HG03066 (cell line): ENCODE data around the gene ATP5F1D.

Experiments
- ATAC-seq: cut with Tn5 transposase; IDR thresholded peaks from one replicate; pipeline ENCODE4 v1.9.1; 2021; ENCODE audit warnings: low read depth; ENCODE audit not compliant: unreplicated experiment

Gene ATP5F1D

DNA sequence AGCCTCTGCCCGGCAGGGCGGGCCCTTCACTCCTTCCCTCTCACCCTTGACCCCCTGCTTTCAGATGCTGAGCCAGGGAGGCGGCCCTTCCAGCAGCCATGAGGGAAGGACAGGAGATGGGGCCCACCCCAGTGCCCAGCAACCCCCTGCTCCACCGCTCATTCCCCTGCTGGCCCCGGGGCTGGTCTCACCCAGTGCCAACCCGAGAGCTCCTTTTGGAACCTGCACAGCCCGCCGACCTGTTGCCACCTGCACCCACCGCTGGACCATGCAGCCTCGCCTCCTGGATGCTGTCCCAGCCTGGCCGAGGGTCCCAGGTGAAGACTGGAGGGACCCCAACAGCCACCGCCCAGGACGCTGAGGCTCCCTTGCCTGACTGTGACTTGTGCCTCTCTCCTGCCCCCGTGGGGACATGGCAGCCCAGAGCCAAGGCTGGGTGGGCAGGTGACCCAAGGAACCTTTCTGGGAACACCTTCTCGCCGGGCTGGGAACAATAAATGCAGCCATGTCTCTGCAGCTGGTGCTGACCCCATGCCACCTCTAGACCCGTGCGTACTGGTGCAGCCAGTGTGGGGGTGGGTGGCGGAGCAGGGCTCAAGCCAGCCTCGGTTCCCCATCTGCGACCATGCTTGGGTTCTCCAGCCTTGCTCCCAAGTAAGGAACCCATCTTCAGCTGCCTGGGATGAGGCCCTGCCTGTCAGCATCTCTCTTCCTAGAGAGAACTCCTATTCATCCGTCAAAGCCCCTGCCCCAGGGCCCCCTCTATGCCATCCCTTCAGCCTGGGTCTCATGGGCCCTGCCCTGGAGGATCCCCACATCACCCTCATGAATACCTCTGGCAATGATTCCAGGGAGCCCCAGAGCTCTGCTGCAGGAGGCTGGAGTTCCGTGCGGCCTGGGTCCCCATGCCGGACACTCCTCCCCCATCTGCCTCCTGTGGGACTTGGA, 37.4 kb downstream of the ATP5F1D start:
- no peak for ATAC-seq

DNA sequence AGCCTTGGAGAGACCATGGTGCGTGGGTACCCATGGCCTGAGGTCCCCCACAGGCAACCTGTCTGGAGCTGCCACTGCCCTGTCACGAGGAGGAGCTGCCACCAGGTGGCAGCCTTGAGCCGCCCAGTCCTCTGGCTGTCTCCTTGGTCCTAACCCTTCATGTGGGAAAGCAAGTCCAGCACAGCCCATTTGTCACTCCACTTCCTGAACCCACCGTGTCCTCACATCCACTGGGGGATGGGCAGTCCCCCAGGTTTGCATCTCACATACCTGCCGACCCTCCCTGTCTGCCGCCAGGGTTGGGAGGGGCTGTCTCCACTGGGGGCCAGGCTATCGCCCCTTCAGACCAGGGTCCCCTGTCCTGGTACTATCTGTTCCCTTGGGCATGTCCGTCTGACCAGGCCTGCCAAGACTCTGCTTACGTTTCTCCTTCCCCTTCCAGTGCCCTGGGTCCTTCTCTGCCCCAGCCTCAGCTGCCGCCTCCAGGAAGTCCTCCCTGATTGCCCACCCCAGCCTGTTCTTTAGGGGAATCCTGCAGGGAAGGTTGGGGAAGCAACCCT, 38.3 kb downstream of the ATP5F1D start:
- ATAC-seq, result no peak

DNA sequence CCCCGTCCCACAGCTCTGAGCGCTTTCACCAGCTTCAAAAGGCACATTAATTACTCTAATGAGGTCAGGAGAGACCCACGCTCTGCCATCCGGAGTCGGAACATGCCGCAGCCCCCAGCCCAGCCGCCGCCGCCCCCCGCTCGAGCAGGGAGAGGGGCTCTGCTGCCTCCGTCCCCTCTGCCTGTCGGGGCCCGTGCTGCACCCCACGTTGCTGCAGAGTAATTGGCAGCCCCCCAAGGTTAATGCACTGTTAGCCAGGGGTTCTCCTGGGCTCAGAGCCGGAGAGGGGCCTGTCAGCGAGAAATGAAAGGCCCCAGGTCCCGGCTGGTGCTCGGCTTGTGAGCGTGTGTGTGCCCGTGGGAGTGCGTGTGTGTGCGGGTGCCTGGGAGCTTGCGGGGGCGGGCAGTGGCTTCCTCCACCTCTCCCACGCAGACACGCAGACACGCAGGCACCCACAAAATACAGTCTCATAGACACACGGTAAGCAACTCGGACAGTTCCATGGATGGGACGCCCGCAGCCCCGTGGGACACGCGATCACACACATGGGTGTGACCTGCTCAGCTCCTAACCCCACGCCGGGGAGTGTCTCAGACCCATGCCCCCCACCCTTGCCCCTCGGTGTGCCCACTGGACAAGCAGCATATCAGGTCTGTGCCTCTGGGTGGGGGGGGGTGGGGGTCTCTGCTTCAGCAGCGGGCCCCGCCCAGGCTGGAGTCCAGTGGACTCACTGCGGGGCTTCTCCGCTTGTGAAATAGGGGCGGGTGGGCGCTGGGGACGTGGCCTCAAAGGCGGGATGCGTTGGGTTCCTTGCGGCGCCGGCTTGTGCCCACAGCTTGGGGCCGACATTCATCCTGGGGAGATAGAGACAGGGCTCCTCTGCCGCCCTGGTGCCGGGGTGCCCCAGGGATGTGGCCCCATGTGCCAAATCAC, 39.4 kb downstream of the ATP5F1D start:
- ATAC-seq, result no peak

- no peak for ATAC-seq
Observed at GRCh38 chr19:1281569-1282287, 40.2 kb downstream of the ATP5F1D start.

DNA sequence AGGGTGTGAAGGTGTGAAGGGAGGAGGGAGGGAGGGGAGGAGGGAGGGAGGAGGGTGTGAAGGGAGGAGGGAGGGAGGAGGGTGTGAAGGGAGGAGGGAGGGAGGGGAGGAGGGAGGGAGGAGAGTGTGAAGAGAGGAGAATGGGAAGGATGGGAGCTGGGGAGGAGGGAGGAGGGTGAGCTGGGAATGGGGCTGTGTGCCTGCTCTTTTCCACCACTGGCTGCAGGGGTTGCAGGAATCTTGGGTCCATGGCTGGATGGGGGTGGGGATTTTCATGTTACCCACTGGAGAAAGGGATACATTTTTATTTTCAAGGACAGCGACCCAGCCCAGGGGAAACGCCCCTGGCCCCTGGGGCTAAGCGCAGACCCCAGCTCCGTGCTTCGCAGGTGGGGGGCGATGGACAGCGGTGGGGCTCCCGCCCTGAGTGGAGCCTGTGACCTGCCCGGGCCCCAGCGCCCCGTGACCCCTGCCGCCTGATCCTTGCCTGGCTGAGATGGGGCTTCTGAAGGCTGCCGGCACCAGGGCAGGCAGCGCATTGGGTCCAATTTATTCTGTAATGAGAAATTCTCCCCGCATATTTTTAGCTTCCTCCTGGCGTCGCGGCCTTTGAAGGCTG, 41.1 kb downstream of the ATP5F1D start:
- ATAC-seq, result no peak

GRCh38 chr19:1283207-1283916, 41.8 kb downstream of the ATP5F1D start:
- ATAC-seq, result no peak

DNA sequence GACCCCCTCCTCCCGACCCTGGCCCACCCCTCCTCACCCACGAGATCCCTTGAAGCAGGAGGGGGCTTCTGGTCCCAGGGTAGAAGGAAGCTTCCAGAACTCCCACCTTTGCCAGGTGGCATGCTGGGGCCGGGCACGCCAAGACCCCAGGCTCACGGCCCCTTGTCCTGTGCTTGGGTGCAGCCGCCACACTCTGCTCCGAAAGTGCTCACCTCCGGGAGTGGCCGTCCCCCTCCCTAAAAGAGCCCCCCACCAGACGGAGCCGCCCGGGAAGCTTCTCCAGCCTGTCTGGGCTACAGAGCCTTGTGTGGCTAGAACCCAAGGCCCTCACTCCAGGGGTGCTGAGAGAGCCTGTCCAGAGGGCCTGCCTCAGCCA, 42.4 kb downstream of the ATP5F1D start:
- ATAC-seq, result no peak

GRCh38 chr19:1284293-1284978, 42.9 kb downstream of the ATP5F1D start:
- no peak for ATAC-seq

GRCh38 chr19:1284979-1285736, 43.6 kb downstream of the ATP5F1D start:
- ATAC-seq, result no peak

GRCh38 chr19:1285737-1286360, 44.3 kb downstream of the ATP5F1D start, which contains the start of gene EFNA2:
Gene EFNA2 (plus strand): TSS chr19:1285873. CDS start chr19:1286169, 296 bp downstream.
- ATAC-seq, result no peak

DNA sequence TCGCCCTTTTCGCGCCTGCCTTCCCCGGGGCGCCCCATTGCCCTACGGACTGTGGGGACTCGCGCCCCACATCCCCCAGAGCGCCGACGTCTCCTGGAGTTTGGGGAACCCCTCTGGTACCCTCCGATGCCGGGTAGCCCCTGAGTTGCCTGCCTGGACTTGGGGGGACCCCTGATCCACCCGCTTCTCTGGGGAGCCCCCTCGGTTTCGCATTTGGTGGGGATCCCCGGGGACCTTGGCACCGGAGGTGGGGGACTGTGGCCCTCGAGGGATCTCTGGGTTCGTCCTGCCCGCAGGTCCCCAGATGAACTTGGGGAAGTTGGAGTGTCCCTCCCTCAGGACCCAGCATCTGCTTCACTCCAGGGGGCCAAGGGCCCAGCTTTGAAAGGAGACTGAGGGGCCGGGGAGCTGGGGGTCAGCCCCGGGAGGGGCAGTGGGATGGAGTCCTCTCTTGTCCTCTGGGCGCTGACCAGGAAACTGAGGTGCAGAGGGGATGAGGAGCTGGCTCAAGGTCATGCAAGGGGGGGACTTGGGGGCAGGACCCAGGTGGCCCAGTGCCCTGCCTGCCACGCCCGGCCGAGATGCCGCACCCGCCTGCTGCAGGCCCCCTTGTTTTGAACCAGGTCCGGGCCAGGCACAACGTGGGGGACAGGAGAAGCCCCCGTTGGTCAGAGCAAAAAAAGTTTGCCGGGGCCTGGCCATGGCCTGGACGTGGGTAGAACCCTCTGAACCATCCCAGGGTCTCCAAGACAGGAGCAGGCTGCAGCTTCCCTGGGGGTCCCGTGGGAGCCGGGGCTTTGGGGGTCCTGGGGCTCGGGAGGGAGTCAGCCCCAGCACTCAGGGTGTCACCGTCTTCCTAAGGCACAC, 45.2 kb downstream of the ATP5F1D start:
- no peak for ATAC-seq

- ATAC-seq, result no peak
Observed at GRCh38 chr19:1287354-1288225, 46.0 kb downstream of the ATP5F1D start.

- ATAC-seq, result no peak
Observed at GRCh38 chr19:1288226-1288612, 46.7 kb downstream of the ATP5F1D start.

- no peak for ATAC-seq
Observed at GRCh38 chr19:1288833-1289685, 47.5 kb downstream of the ATP5F1D start.

GRCh38 chr19:1289686-1290025, 48.1 kb downstream of the ATP5F1D start:
- no peak for ATAC-seq
